Amygdala (tissue), 56 donors: ENCODE data around the gene BACE2.
A peak's percentile ranks its signal among the peaks of the same experiment; 100 is the strongest.
"Not testable (repeated sequence)": the region's sequence is repeated elsewhere in the genome, so short reads cannot be mapped to it uniquely, and the experiment has no call there.

Experiments
- DNase-seq, 56 donors: peaks; one replicate each; lab custom pipeline; 2025; lab: John Stamatoyannopoulos, UW

The BACE2 gene

GRCh38 chr21:41232013-41232412 lies 64.1 kb downstream of the BACE2 start:
- no peak for DNase-seq

GRCh38 chr21:41233916-41234315 lies 66.0 kb downstream of the BACE2 start:
- no peak for DNase-seq

- DNase-seq = no peak
Observed at GRCh38 chr21:41234569-41234968, 66.6 kb downstream of the BACE2 start.

- no peak for DNase-seq
Observed at GRCh38 chr21:41235201-41235600, 67.2 kb downstream of the BACE2 start.

GRCh38 chr21:41236352-41236973 lies 68.5 kb downstream of the BACE2 start:
- DNase-seq = no peak

- DNase-seq = not testable (repeated sequence)
Observed at GRCh38 chr21:41238081-41238796, 70.3 kb downstream of the BACE2 start.

GRCh38 chr21:41240040-41240439 lies 72.1 kb downstream of the BACE2 start:
- no peak for DNase-seq

- DNase-seq = peak in 1 of 56 donors; percentile 13
Observed at GRCh38 chr21:41241341-41241740, 73.4 kb downstream of the BACE2 start.

GRCh38 chr21:41242238-41242829 lies 74.4 kb downstream of the BACE2 start:
- DNase-seq = no peak

GRCh38 chr21:41243107-41243506 lies 75.1 kb downstream of the BACE2 start:
- DNase-seq = no peak

- DNase-seq = not testable (repeated sequence)
Observed at GRCh38 chr21:41244266-41244880, 76.4 kb downstream of the BACE2 start.

GRCh38 chr21:41245509-41246135 lies 77.7 kb downstream of the BACE2 start:
- DNase-seq = no peak

- DNase-seq = no peak
Observed at GRCh38 chr21:41246808-41247207, 78.8 kb downstream of the BACE2 start.

- no peak for DNase-seq
Observed at GRCh38 chr21:41247561-41248545, 79.9 kb downstream of the BACE2 start.

- DNase-seq = no peak
Observed at GRCh38 chr21:41249476-41249875, 81.5 kb downstream of the BACE2 start.

- DNase-seq = no peak
Observed at GRCh38 chr21:41250519-41250918, 82.6 kb downstream of the BACE2 start.

- DNase-seq = no peak
Observed at GRCh38 chr21:41251961-41252642, 84.1 kb downstream of the BACE2 start.

- no peak for DNase-seq
Observed at GRCh38 chr21:41254090-41254700, 86.2 kb downstream of the BACE2 start.

GRCh38 chr21:41255190-41255589 lies 87.2 kb downstream of the BACE2 start:
- DNase-seq = no peak
